ENCODE results near the gene F2.
A peak's percentile ranks its signal among the peaks of the same experiment; 100 is the strongest.

F2 gene

DNA sequence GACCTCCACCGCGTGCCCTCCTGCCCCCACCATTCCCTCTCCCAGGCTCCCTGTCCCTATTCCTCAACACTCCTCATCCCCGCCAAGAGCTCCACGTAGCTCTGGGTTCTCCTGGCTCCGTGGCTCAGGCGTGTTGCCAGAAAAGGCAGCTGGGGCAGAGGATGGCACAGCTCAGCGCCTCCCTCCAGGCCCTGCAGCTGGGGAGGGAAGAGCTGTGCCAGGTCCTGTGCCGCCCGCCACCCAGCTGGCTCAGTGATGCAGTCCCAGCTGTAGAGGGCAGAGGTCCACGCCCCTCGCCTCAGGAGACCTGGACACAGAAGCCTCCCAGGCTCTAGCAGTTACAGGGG is 22.8 kb upstream of the F2 start:
- Histone ChIP-seq H3K36me3 (peaks cover 64% of the 10 kb centered on the region), H3K27ac (no peak overlapping the region)

GRCh38 chr11:46697303-46697702 is 21.7 kb upstream of the F2 start:
- Histone ChIP-seq H3K4me1 (ENCODE audit: control insufficient read depth in 1 of 2, insufficient read depth in 1 of 2, low read depth in 1 of 2, low read length in 1 of 2) (peaks cover 42 to 45% of the 10 kb centered on the region in 2 experiments), H3K9me3 (no peaks in the 10 kb centered on the region), H3K36me3 (peaks cover 57% of the 10 kb centered on the region), H3K27me3 (no peaks in the 10 kb centered on the region), H3K4me3 (ENCODE audit: low read depth in 1 of 2, low read length in 1 of 2) (no peak overlapping the region), H3K27ac (peak overlapping the region; percentile 36)
- TF ChIP-seq, protein P1, sequence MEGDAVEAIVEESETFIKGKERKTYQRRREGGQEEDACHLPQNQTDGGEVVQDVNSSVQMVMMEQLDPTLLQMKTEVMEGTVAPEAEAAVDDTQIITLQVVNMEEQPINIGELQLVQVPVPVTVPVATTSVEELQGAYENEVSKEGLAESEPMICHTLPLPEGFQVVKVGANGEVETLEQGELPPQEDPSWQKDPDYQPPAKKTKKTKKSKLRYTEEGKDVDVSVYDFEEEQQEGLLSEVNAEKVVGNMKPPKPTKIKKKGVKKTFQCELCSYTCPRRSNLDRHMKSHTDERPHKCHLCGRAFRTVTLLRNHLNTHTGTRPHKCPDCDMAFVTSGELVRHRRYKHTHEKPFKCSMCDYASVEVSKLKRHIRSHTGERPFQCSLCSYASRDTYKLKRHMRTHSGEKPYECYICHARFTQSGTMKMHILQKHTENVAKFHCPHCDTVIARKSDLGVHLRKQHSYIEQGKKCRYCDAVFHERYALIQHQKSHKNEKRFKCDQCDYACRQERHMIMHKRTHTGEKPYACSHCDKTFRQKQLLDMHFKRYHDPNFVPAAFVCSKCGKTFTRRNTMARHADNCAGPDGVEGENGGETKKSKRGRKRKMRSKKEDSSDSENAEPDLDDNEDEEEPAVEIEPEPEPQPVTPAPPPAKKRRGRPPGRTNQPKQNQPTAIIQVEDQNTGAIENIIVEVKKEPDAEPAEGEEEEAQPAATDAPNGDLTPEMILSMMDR (IDR thresholded peaks at IDR 0.05) = no peak

More for the DNA sequence above, 22.8 kb upstream of the F2 start:
- Histone ChIP-seq H3K9me3 (no peaks in the 10 kb centered on the region), H3K27me3 (no peaks in the 10 kb centered on the region), H3K4me1 (ENCODE audit: control insufficient read depth in 1 of 2, insufficient read depth in 1 of 2, low read depth in 1 of 2, low read length in 1 of 2) (peaks cover 33 to 36% of the 10 kb centered on the region in 2 experiments), H3K4me3 (ENCODE audit: low read depth in 1 of 2, low read length in 1 of 2) (no peak overlapping the region)
- TF ChIP-seq, protein P1 (IDR thresholded peaks at IDR 0.05) = no peak

DNA sequence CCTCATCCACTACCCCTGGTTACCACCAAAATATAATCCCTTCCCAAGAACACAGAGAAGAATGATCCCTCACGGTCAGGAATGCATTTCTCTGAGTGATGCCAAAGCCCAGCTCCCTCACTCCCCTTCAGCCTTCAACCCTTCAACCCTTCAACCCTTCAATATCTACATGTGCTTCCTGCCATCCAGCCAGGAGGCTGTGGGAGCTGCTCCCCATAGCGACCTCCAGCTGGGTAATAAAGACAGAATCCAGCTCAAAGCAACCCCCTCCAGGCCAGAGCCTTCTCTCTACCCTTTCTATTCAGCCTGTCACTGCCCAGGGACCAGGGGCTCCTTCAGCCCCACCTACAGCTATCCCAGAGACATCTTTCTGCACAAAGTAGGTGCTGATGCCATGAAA is 21.3 kb upstream of the F2 start:
- TF ChIP-seq, protein P1 (IDR thresholded peaks at IDR 0.05) = no peak
- H3K36me3 ChIP-seq = peaks cover 57% of the 10 kb centered on the region
- H3K4me3 ChIP-seq (ENCODE audit: low read depth in 1 of 2, low read length in 1 of 2) = no peak overlapping the region
- peaks cover 46 to 49% of the 10 kb centered on the region in 2 experiments for H3K4me1 ChIP-seq (ENCODE audit: control insufficient read depth in 1 of 2, insufficient read depth in 1 of 2, low read depth in 1 of 2, low read length in 1 of 2)
- H3K27ac ChIP-seq = peak overlapping the region; percentile 36
- no peaks in the 10 kb centered on the region for H3K27me3 ChIP-seq
- H3K9me3 ChIP-seq = no peaks in the 10 kb centered on the region

DNA sequence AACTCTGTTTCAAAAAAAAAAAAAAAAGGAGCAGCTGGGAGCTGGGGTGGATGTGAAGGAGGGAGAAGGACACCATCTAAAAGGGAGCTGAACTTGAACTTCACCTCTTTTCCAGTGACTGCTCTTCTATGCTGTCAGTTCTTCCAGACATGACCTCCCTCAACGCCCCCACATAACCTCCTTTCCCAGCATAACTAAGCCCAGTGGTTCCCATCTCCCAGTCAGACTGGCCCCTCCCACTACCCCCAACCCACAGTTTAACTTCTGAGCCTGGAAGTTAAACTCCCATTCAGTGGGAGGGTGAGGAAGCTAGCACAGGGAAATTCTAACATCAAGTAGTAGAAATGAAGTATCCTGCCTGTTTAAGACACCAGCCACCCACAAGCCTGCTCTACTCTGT is 20.4 kb upstream of the F2 start:
- TF ChIP-seq, protein P1 (IDR thresholded peaks at IDR 0.05) = no peak
- H3K4me3 ChIP-seq (ENCODE audit: low read depth in 1 of 2, low read length in 1 of 2) = peak overlapping the region in 1 of 2 experiments; percentile 29
- peaks cover 56% of the 10 kb centered on the region for H3K36me3 ChIP-seq
- no peaks in the 10 kb centered on the region for H3K27me3 ChIP-seq
- no peaks in the 10 kb centered on the region for H3K9me3 ChIP-seq
- peak overlapping the region; percentile 92 for H3K27ac ChIP-seq
- H3K4me1 ChIP-seq (ENCODE audit: control insufficient read depth in 1 of 2, insufficient read depth in 1 of 2, low read depth in 1 of 2, low read length in 1 of 2) = peaks cover 51 to 53% of the 10 kb centered on the region in 2 experiments

DNA sequence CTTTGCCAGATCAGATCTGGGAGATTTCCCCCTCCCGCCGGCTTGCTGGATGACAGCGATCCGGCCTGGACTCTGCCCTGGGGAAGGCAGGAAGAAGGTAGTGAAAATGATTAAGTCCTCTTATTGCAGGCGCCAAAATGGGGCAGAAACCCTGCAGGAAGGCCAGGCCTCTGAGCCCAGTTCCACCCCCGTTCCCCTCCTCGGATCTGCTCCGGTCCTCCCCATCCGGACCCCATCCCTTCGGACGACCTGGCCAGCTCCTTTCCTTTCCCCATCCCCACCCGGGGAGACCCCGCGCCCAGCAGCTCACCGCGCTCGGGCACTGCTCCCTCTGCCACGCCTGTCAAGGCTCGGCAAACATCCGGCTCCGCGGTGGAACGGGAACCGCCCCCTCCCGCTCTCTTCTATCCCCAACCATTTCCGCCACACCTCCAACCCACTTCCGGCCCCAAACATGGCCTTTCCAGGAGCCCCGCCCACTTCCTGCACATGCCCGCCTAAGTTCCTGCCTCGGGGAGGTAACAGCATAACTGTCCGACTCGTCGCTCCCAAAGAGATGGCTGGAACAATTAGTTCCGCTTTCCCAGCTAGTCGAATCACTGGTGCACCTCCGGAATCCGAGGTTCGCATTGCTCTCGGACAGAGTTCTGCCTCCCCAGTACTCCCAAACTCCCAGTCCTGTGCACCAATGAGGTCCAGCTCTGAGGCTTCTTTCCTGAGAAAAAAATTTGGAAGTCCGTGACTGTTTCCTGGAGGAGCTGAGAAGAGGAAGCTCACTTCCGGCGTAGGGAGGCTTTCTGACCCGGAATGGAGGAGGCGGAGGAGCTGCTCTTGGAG is 18.6 kb upstream of the F2 start, which contains the start of the genes ARHGAP1 and ZNF408:
Gene ARHGAP1 (minus strand): TSS at position 379 of the 837 bp plus-strand sequence. CDS start 4,512 bp downstream, outside the sequence.
Gene ZNF408 (plus strand): TSS at position 791 of the 837 bp plus-strand sequence. CDS start 17 bp downstream, at position 808.
- Histone ChIP-seq H3K4me1 (ENCODE audit: control insufficient read depth in 1 of 2, insufficient read depth in 1 of 2, low read depth in 1 of 2, low read length in 1 of 2) (peaks cover 51 to 53% of the 10 kb centered on the region in 2 experiments), H3K4me3 (ENCODE audit: low read depth in 1 of 2, low read length in 1 of 2) (peak within 1 kb of the TSS; percentile 85 to 97), H3K9me3 (no peaks in the 10 kb centered on the region), H3K27me3 (no peaks in the 10 kb centered on the region), H3K36me3 (peaks cover 55% of the 10 kb centered on the region), H3K27ac (peak within 1 kb of the TSS; percentile 92)
- TF ChIP-seq, protein P1 (IDR thresholded peaks at IDR 0.05) = peak; percentile 37

All from neutrophil (primary cell).